HEK293 (cell line): ENCODE results near the gene SLCO4A1.
A peak's percentile ranks its signal among the peaks of the same experiment; 100 is the strongest.

Experiments used
- CTCF ChIA-PET: fragments of 350-600 bp; formaldehyde crosslinking; extraction: SDS; loops from one replicate; lab custom pipeline; 2021; ENCODE audit warnings: antibody characterized with exemption; lab: Yijun Ruan, JAX
- POLR2A ChIA-PET: fragments of 300-600 bp; formaldehyde crosslinking; extraction: SDS; loops from one replicate; lab custom pipeline; 2020; ENCODE audit warnings: antibody characterized with exemption, inconsistent platforms; lab: Yijun Ruan, JAX
- H3K27ac ChIP-seq: fragments of 200-500 bp; sonication (Bioruptor generic); 2 replicates; pipeline ENCODE4 v1.5.1; 2014; ENCODE audit warnings: low read depth, low read length, control low read depth, inconsistent platforms; ENCODE audit errors: extremely low read depth
- H3K36me3 ChIP-seq, 2 experiments: fragments of 200-500 bp in 1 of 2; sonication (Bioruptor generic) in 1 of 2; 1 replicate in 1 of 2; 2 replicates in 1 of 2; pipeline ENCODE4 v1.5.1; 2014 to 2017; ENCODE audit warnings: inconsistent platforms in 2 of 2, low read length in 2 of 2; ENCODE audit not compliant: control insufficient read depth in 2 of 2, insufficient read depth in 1 of 2
- H3K4me1 ChIP-seq: fragments of 200-500 bp; sonication (Bioruptor generic); 2 replicates; pipeline ENCODE4 v1.5.1; 2014; ENCODE audit warnings: mild to moderate bottlenecking, low read length, inconsistent platforms; ENCODE audit not compliant: control insufficient read depth, insufficient read depth
- H3K4me3 ChIP-seq: 2 replicates; pipeline ENCODE4 v1.5.1; 2011; ENCODE audit warnings: low read depth, mild to moderate bottlenecking, control low read depth, low read length, moderate library complexity
- H3K9me3 ChIP-seq: fragments of 200-500 bp; sonication (Bioruptor generic); 2 replicates; pipeline ENCODE4 v1.5.1; 2014; ENCODE audit warnings: low read depth, low read length, inconsistent platforms; ENCODE audit not compliant: control insufficient read depth, insufficient read depth
- GLI4 ChIP-seq: fragments of 450-650 bp; formaldehyde crosslinking; IDR thresholded peaks from 2 replicates; pipeline ENCODE4 v1.5.1; 2016; ENCODE audit warnings: missing biosample characterization, missing genetic modification characterization
- KLF1 ChIP-seq: fragments of 450-650 bp; formaldehyde crosslinking; IDR thresholded peaks from 2 replicates; pipeline ENCODE4 v1.5.1; 2016; ENCODE audit warnings: missing biosample characterization, missing genetic modification characterization
- KLF10 ChIP-seq: fragments of 450-650 bp; IDR thresholded peaks from 2 replicates; pipeline ENCODE4 v1.5.1; 2018; ENCODE audit warnings: missing biosample characterization, mild to moderate bottlenecking, missing genetic modification characterization
- PATZ1 ChIP-seq: fragments of 450-650 bp; formaldehyde crosslinking; IDR thresholded peaks from 2 replicates; pipeline ENCODE4 v1.5.1; 2016; ENCODE audit warnings: missing biosample characterization, missing genetic modification characterization
- PRDM4 ChIP-seq: fragments of 450-650 bp; formaldehyde crosslinking; IDR thresholded peaks from 2 replicates; pipeline ENCODE4 v1.5.1; 2017; ENCODE audit warnings: missing biosample characterization, missing genetic modification characterization
- REPIN1 ChIP-seq: fragments of 450-650 bp; formaldehyde crosslinking; IDR thresholded peaks from 2 replicates; pipeline ENCODE4 v1.5.1; 2017; ENCODE audit warnings: missing biosample characterization, missing genetic modification characterization, low read depth
- SCRT2 ChIP-seq: fragments of 450-650 bp; formaldehyde crosslinking; IDR thresholded peaks from 2 replicates; pipeline ENCODE4 v1.5.1; 2016; ENCODE audit warnings: missing biosample characterization, missing genetic modification characterization
- ZBTB10 ChIP-seq: fragments of 450-650 bp; formaldehyde crosslinking; IDR thresholded peaks from 2 replicates; pipeline ENCODE4 v1.5.1; 2016; ENCODE audit warnings: missing biosample characterization, missing genetic modification characterization
- ZBTB8A ChIP-seq: fragments of 450-650 bp; formaldehyde crosslinking; IDR thresholded peaks from 2 replicates; pipeline ENCODE4 v1.5.1; 2016; ENCODE audit warnings: missing biosample characterization, missing genetic modification characterization
- ZEB2 ChIP-seq: fragments of 450-650 bp; formaldehyde crosslinking; IDR thresholded peaks from 2 replicates; pipeline ENCODE4 v1.5.1; 2016; ENCODE audit warnings: missing biosample characterization, missing genetic modification characterization
- ZFP37 ChIP-seq: fragments of 450-650 bp; formaldehyde crosslinking; IDR thresholded peaks from 2 replicates; pipeline ENCODE4 v1.5.1; 2016; ENCODE audit warnings: missing biosample characterization, missing genetic modification characterization
- ZIC2 ChIP-seq: fragments of 450-650 bp; formaldehyde crosslinking; IDR thresholded peaks from 2 replicates; pipeline ENCODE4 v1.5.1; 2016; ENCODE audit warnings: missing biosample characterization, missing genetic modification characterization
- ZNF121 ChIP-seq: fragments of 450-650 bp; formaldehyde crosslinking; IDR thresholded peaks from 2 replicates; pipeline ENCODE4 v1.5.1; 2016; ENCODE audit warnings: missing biosample characterization, missing genetic modification characterization
- ZNF16 ChIP-seq: fragments of 450-650 bp; formaldehyde crosslinking; IDR thresholded peaks from 2 replicates; pipeline ENCODE4 v1.5.1; 2016; ENCODE audit warnings: low read depth, missing biosample characterization, missing genetic modification characterization
- ZNF18 ChIP-seq: fragments of 450-650 bp; formaldehyde crosslinking; IDR thresholded peaks from 2 replicates; pipeline ENCODE4 v1.5.1; 2016; ENCODE audit warnings: missing biosample characterization, missing genetic modification characterization
- ZNF184 ChIP-seq: fragments of 450-650 bp; IDR thresholded peaks from 2 replicates; pipeline ENCODE4 v1.5.1; 2018; ENCODE audit warnings: missing biosample characterization, mild to moderate bottlenecking, missing genetic modification characterization
- ZNF266 ChIP-seq: fragments of 450-650 bp; formaldehyde crosslinking; IDR thresholded peaks from 2 replicates; pipeline ENCODE4 v1.5.1; 2016; ENCODE audit warnings: missing biosample characterization, missing genetic modification characterization, low read depth
- ZNF350 ChIP-seq: fragments of 450-650 bp; formaldehyde crosslinking; IDR thresholded peaks from 2 replicates; pipeline ENCODE4 v1.5.0; 2017; ENCODE audit warnings: missing biosample characterization, mild to moderate bottlenecking, missing genetic modification characterization
- ZNF510 ChIP-seq: fragments of 450-650 bp; formaldehyde crosslinking; IDR thresholded peaks from 2 replicates; pipeline ENCODE4 v1.5.1; 2018; ENCODE audit warnings: mild to moderate bottlenecking, missing genetic modification characterization, missing biosample characterization; ENCODE audit not compliant: insufficient replicate concordance
- ZNF529 ChIP-seq: fragments of 450-650 bp; formaldehyde crosslinking; IDR thresholded peaks from 2 replicates; pipeline ENCODE4 v1.5.1; 2017; ENCODE audit warnings: missing genetic modification characterization, missing biosample characterization; ENCODE audit not compliant: insufficient replicate concordance
- ZNF596 ChIP-seq: fragments of 450-650 bp; IDR thresholded peaks from 2 replicates; pipeline ENCODE4 v1.5.0; 2018; ENCODE audit warnings: missing biosample characterization, mild to moderate bottlenecking, missing genetic modification characterization, moderate library complexity
- ZNF600 ChIP-seq: fragments of 450-650 bp; formaldehyde crosslinking; IDR thresholded peaks from 2 replicates; pipeline ENCODE4 v1.5.1; 2016; ENCODE audit warnings: missing biosample characterization, missing genetic modification characterization
- ZNF664 ChIP-seq: fragments of 450-650 bp; formaldehyde crosslinking; IDR thresholded peaks from 2 replicates; pipeline ENCODE4 v1.5.1; 2016; ENCODE audit warnings: missing biosample characterization, missing genetic modification characterization
- ZNF76 ChIP-seq: fragments of 450-650 bp; formaldehyde crosslinking; IDR thresholded peaks from 2 replicates; pipeline ENCODE4; 2016; ENCODE audit warnings: low read depth, missing biosample characterization, missing genetic modification characterization, borderline replicate concordance
- ZSCAN4 ChIP-seq: fragments of 450-650 bp; formaldehyde crosslinking; IDR thresholded peaks from 2 replicates; pipeline ENCODE4 v1.5.1; 2017; ENCODE audit warnings: missing biosample characterization, missing genetic modification characterization

The SLCO4A1 gene

GRCh38 chr20:62676976-62677375 lies 34.7 kb downstream of the SLCO4A1 start (continued):
- TF ChIP-seq ZEB2 (tag by site-specific recombination): no peak
- TF ChIP-seq GLI4: no peak
- no peak for TF ChIP-seq KLF10
- TF ChIP-seq ZNF76 (tag by site-specific recombination): no peak
- no peak for TF ChIP-seq ZNF529 (tag by site-specific recombination)
- no peak for TF ChIP-seq ZSCAN4 (tag by site-specific recombination)
- TF ChIP-seq REPIN1 (tag by site-specific recombination): no peak

- Histone ChIP-seq H3K9me3 (no peaks in the 10 kb centered on the region), H3K36me3 (no peaks in the 10 kb centered on the region), H3K4me3 (no peak overlapping the region), H3K27ac (no peak overlapping the region), H3K4me1 (no peaks in the 10 kb centered on the region)
- TF ChIP-seq ZNF596 (tag by site-specific recombination) (no peak), ZNF18 (tag by site-specific recombination) (no peak), ZNF664 (tag by site-specific recombination) (no peak), ZNF510 (tag by site-specific recombination) (no peak), ZFP37 (tag by site-specific recombination) (no peak), ZNF184 (no peak), SCRT2 (tag by site-specific recombination) (no peak), ZNF121 (tag by site-specific recombination) (no peak), PRDM4 (tag by site-specific recombination) (no peak), ZBTB8A (tag by site-specific recombination) (no peak), ZNF600 (no peak), KLF1 (tag by site-specific recombination) (no peak), ZNF266 (tag by site-specific recombination) (no peak)
- ChIA-PET CTCF (interaction anchor here (0.6 to 3.0 kb wide), 4 partner anchors 21 to 181 kb away, joined by 3 to 18 read pairs (median 4); no protein-coding TSS in a partner anchor), POLR2A (interaction anchor here (0.6 kb wide), 1 partner anchor 102 kb away, joined by 3 read pairs; no protein-coding TSS in a partner anchor)
Observed at GRCh38 chr20:62677678-62678077, 35.4 kb downstream of the SLCO4A1 start.

GRCh38 chr20:62678553-62678952 lies 36.2 kb downstream of the SLCO4A1 start:
- Histone ChIP-seq H3K4me3 (no peak overlapping the region), H3K36me3 (no peaks in the 10 kb centered on the region), H3K9me3 (no peaks in the 10 kb centered on the region), H3K27ac (no peak overlapping the region), H3K4me1 (no peaks in the 10 kb centered on the region)
- peak; percentile 67 for TF ChIP-seq ZIC2 (tag by site-specific recombination)
- no peak for TF ChIP-seq PATZ1 (tag by site-specific recombination)
- no peak for TF ChIP-seq ZNF350 (tag by site-specific recombination)
- no peak for TF ChIP-seq ZNF16
- TF ChIP-seq ZBTB10: no peak
- POLR2A ChIA-PET: interaction anchor here (0.6 to 0.7 kb wide), 2 partner anchors 47 to 116 kb away, joined by 3 read pairs; no protein-coding TSS in a partner anchor
- CTCF ChIA-PET: interaction anchor here (0.6 to 3.0 kb wide), 4 partner anchors 9 to 182 kb away, joined by 3 to 18 read pairs (median 4); no protein-coding TSS in a partner anchor
